ENCODE results near the gene LGMN.

LGMN gene

DNA sequence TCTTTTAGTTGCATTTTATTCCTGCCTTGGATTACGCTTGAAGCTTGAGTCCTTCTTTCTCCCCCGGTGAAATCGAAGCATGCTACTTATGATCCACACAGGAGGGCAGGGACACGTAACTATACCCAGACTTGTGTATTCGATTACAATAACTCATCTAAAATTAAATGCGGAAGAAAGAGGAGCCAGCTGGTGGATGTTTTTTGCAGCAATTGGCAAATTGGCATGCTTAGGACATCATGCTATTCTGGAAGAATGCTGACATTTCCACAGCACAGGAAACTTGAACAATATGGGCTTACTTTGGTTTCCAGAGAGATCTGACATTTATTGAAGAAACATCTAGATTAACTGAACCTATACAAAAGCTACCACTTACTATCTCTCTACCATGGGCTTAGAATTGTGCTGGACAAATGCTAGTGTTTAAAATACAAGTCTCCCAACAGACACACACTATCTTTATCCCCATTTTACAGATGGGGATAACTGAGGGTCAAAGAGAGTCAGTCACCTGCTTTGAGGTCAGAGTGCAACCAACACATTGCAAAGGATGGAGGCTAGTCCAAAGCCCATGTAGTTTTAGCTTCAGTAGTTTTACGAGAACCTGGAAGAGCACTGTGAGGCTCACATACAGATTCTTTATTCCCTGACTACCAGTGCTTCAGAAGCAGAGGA lies 36.3 kb downstream of the LGMN start:
- no peak for DNase-seq (ENCODE audit: extremely low read depth, low read depth)
- TF ChIP-seq, protein P1, sequence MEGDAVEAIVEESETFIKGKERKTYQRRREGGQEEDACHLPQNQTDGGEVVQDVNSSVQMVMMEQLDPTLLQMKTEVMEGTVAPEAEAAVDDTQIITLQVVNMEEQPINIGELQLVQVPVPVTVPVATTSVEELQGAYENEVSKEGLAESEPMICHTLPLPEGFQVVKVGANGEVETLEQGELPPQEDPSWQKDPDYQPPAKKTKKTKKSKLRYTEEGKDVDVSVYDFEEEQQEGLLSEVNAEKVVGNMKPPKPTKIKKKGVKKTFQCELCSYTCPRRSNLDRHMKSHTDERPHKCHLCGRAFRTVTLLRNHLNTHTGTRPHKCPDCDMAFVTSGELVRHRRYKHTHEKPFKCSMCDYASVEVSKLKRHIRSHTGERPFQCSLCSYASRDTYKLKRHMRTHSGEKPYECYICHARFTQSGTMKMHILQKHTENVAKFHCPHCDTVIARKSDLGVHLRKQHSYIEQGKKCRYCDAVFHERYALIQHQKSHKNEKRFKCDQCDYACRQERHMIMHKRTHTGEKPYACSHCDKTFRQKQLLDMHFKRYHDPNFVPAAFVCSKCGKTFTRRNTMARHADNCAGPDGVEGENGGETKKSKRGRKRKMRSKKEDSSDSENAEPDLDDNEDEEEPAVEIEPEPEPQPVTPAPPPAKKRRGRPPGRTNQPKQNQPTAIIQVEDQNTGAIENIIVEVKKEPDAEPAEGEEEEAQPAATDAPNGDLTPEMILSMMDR (IDR thresholded peaks at IDR 0.05; ENCODE audit: low read depth, low read length) = no peak

DNA sequence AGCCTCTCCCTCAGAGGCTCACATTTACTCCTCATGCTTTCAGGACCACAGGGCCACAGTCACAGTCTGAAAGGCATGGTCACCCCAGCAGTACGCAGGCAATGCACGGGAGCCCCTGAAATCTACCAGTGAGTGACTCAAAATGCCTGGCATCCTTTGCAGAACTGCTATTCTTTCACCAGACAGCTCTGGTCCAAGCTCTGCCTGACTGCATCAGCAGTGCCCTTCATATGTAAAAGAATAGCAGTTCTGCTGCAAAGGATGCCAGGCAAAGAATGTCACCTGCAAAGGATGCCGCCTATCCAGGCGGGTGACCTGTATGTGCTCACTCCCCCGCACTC lies 38.5 kb downstream of the LGMN start:
- TF ChIP-seq, protein P1 (IDR thresholded peaks at IDR 0.05; ENCODE audit: low read depth, low read length) = no peak
- DNase-seq (ENCODE audit: extremely low read depth, low read depth) = no peak

DNA sequence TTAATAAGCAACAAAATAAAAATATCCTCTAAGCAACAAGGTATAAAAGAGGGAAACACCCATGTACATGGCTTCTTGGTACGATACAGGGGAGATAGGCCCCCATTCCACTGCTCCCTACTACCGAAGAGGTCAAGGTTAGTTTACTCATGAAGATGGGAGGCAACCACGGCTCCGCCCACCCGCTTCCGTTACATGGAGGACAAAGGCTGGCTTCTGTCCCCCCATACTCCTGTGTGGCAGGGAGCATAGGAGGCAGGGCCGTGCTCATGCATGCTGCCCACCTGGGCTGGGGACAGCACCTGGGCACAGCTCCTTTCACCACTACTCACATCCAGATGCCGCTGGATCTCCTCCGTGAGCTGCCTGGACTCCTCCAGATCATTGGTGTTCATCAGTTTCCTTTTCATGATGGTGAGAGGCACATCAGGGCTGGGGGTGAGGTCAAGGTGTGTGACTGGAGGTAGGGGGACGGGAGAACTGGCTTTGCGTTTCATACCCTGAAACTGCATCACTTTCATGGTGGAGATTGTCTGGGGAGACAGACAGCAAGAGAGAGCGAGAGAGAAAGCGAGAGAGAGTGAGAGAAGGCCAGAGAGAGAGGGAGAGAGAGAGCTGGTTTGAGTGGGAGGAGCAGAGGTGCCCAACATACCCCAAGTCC lies 39.0 kb downstream of the LGMN start:
- no peak for DNase-seq (ENCODE audit: extremely low read depth, low read depth)
- TF ChIP-seq, protein P1 (IDR thresholded peaks at IDR 0.05; ENCODE audit: low read depth, low read length) = no peak

DNA sequence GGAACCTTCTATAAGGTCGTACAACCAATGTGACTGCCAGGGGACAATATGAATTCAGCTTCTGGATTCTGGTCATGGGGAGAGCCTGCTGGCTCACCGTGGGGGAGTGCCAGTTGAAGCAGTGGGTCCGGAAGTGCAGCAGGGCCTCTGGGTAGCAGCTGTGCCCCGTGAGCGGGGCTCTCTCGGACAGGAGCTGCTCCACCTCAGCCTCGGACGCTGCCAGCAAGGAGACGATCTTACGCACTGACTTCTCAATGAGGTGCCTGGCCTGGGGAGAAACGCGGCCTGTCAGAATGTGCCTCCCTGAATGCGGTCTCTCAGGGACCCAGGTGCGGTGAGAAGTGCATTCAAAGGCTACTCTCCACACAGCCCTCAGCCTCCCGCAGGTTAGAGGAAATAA lies 42.0 kb downstream of the LGMN start:
- TF ChIP-seq, protein P1 (IDR thresholded peaks at IDR 0.05; ENCODE audit: low read depth, low read length) = no peak
- no peak for DNase-seq (ENCODE audit: extremely low read depth, low read depth)

DNA sequence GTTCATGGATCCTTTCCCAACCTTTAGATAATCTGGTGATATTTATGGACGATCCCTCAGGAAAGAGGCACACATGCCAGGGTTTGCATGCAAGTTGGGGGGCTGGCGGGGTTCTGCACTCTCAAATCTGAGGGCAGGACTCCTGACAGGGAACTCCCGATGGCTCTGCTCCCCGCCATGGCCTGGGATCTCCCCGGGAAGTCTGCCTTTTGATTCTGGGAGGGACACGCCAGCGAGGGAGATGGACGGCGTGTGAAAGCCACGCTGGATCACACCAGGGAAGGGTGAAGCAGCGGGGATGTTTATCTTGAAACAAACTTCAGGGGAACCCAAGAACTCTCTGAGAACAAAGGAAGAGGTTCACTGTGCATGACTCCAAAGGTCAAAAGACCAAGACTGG lies 43.6 kb downstream of the LGMN start:
- TF ChIP-seq, protein P1 (IDR thresholded peaks at IDR 0.05; ENCODE audit: low read depth, low read length) = no peak
- DNase-seq (ENCODE audit: extremely low read depth, low read depth) = no peak

DNA sequence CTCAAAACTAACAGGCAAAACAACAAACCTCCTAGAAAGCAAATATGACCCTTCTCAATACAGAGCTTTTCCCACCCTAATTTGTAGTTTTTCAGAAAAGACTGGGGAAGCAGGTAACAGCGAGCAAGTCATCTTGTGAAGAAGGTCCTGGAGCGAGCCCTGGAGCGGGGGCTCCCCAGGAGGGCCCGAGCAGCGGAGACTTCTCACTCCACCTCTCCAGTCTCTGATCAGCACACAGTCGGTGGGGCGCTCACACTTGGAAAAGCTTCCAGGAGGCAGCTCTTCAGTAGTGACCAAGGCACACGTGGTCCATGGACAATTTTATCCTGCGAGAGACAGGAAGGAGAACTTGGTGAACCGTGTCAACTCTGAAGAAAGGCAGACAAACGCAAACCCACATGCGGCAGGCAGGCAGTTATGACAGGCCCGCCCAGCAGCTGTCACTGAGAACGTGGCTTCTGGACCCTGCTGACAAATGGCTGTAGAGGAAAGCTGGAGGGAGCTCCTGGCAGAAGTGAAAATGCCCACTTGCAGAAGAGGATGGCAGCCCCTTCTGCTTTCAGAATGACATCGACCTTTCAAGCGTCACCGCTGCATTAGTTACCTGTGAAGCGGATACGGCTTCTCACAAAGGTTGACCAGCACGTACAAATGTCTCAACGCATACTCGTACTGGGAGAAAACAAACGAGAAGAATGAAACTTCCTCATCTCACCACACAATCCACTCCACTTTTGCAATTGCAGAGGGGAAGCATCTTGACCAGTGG lies 44.2 kb downstream of the LGMN start:
- DNase-seq (ENCODE audit: extremely low read depth, low read depth) = no peak
- TF ChIP-seq, protein P1 (IDR thresholded peaks at IDR 0.05; ENCODE audit: low read depth, low read length) = no peak

DNA sequence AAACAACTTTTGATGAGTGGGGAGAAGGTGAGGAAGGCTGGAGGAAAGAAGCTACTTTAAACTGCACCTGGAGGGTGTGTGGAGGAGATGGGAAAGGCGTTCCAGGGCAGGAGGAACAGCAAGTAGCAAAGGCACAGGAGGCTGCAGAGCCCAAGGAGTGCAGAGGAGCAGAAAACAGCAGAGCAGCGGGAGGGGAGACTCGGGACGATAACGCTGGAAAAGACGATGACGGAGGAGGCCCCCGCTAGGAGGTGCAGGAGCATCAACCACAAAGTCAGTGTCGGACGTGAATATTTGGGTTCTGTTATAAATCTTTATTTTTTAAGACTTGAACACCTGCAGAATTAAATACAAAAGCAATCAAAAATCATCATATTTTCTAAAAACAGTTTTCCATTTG lies 44.9 kb downstream of the LGMN start:
- TF ChIP-seq, protein P1 (IDR thresholded peaks at IDR 0.05; ENCODE audit: low read depth, low read length) = no peak
- DNase-seq (ENCODE audit: extremely low read depth, low read depth) = no peak
